Measurements from ENCODE around the gene KIF26B.

The KIF26B gene

DNA sequence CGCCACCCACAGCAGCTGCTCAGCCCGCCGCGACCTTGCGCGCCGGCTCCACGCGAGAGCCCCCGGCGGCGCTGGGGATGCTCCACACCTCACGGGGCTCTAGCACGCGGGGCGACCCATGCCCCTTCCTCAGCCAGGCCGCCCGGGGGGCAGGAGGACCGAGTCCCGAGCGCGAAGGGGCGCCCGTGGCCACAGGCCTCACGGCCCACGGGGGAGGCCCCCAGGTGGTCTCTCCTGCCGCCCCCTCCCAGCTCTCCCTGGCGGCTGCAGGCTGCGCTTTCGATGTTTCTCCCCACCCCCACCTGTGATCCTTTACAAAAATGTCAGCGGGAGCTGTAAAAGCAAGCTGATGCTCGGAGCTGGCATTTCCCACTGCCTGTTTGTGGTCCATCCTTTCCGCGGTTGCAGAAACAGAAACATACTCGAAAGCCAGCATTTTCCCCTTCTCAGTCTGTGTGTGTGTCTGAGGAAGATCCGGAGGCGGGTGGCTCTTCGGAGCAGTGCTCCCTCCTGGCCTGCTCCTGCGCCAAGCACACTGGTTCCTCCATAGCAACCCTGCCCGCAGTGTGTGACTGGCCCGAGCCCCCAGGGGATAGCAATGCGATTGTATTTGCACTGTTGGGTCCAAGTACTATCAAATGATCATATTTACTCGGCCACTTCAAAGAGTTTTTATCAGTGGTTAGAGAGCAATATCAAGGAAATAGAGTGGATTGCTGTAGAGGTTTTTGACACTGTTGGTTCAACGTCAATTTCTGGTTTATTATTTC lies 2.1 kb downstream of the KIF26B start:
- no peak for TF ChIP-seq CTCF (IDR thresholded peaks at IDR 0.05; ENCODE audit: control insufficient read depth, extremely low read depth, insufficient read depth)
- peak overlapping the region; percentile 45 for H3K4me3 ChIP-seq (ENCODE audit: low read depth, low read length)

GRCh38 chr1:245158913-245159312 lies 4.1 kb downstream of the KIF26B start:
- TF ChIP-seq CTCF (IDR thresholded peaks at IDR 0.05; ENCODE audit: control insufficient read depth, extremely low read depth, insufficient read depth), result no peak
- no peak for DNase-seq (ENCODE audit: low read depth)
- no peak overlapping the region for H3K4me3 ChIP-seq (ENCODE audit: low read depth, low read length)

More for the DNA sequence above, 2.1 kb downstream of the KIF26B start:
- no peak for DNase-seq (ENCODE audit: low read depth)

DNA sequence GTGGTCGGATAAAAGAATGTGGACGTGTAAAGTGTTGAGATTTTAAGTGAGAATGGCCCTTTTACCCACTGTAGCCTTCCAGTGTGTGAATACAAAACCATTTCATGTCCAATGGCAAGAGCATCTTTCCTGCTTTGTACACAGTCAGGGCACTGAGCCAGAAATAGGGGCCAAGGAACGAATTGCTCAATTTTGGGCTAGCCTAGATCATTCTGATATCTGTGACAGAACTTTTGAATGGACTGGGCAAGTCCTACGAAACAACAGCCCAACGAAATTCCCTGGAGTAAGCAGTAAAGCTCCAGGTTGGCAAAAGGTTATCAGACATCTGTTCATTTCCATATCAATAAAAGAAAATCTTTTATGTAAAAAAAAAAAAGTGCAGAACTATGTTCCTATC lies 5.5 kb downstream of the KIF26B start:
- no peak for DNase-seq (ENCODE audit: low read depth)
- no peak overlapping the region for H3K4me3 ChIP-seq (ENCODE audit: low read depth, low read length)
- TF ChIP-seq CTCF (IDR thresholded peaks at IDR 0.05; ENCODE audit: control insufficient read depth, extremely low read depth, insufficient read depth), result no peak

GRCh38 chr1:245160741-245161400 lies 6.1 kb downstream of the KIF26B start:
- no peak for TF ChIP-seq CTCF (IDR thresholded peaks at IDR 0.05; ENCODE audit: control insufficient read depth, extremely low read depth, insufficient read depth)
- no peak overlapping the region for H3K4me3 ChIP-seq (ENCODE audit: low read depth, low read length)

GRCh38 chr1:245161866-245162265 lies 7.1 kb downstream of the KIF26B start:
- TF ChIP-seq CTCF (IDR thresholded peaks at IDR 0.05; ENCODE audit: control insufficient read depth, extremely low read depth, insufficient read depth), result no peak
- no peak overlapping the region for H3K4me3 ChIP-seq (ENCODE audit: low read depth, low read length)
- DNase-seq (ENCODE audit: low read depth), result no peak

More at GRCh38 chr1:245160741-245161400, 6.1 kb downstream of the KIF26B start:
- DNase-seq (ENCODE audit: low read depth), result no peak

GRCh38 chr1:245166471-245166885 lies 11.7 kb downstream of the KIF26B start:
- no peak for TF ChIP-seq CTCF (IDR thresholded peaks at IDR 0.05; ENCODE audit: control insufficient read depth, extremely low read depth, insufficient read depth)
- no peak overlapping the region for H3K4me3 ChIP-seq (ENCODE audit: low read depth, low read length)
- DNase-seq (ENCODE audit: low read depth), result no peak

Measured in LNCaP clone FGC (cell line).